Fibroblast of villous mesenchyme (primary cell): Measurements from ENCODE around the gene BDNF. TPM values are rescaled to one million over a fixed set of nuclear protein-coding genes. Genes with fewer than 3 reads are reported as not detected.

Source experiments
- DNase-seq: peaks from one replicate; pipeline ENCODE4 v3.0.0-alpha.2; 2010; ENCODE audit warnings: low read depth
- H3K4me3 ChIP-seq: 2 replicates; pipeline ENCODE4 v1.5.1; 2011; ENCODE audit warnings: low read depth, mild to moderate bottlenecking, low read length
- CTCF ChIP-seq: IDR thresholded peaks from 2 replicates; pipeline ENCODE4 v1.5.1; 2012; ENCODE audit warnings: low read depth, mild to moderate bottlenecking, low read length; ENCODE audit not compliant: insufficient read depth
- total RNA-seq: library from RNA; depleted of rRNA; stranded (reverse); fragments of >200 nt; gene quantifications from 2 replicates; pipeline ENCODE4 v1.2.3, GENCODE V29; 2012

Gene BDNF
- total RNA-seq, 1 donor = 25.5 TPM

GRCh38 chr11:27611390-27611789, 88.9 kb downstream of the BDNF start:
- no peak overlapping the region for H3K4me3 ChIP-seq
- TF ChIP-seq CTCF = no peak
- no peak for DNase-seq

GRCh38 chr11:27610946-27611345, 89.3 kb downstream of the BDNF start:
- no peak for DNase-seq
- TF ChIP-seq CTCF = no peak
- H3K4me3 ChIP-seq = no peak overlapping the region

GRCh38 chr11:27610280-27610679, 90.0 kb downstream of the BDNF start:
- H3K4me3 ChIP-seq = no peak overlapping the region
- no peak for DNase-seq
- TF ChIP-seq CTCF = no peak

GRCh38 chr11:27608951-27609350, 91.3 kb downstream of the BDNF start:
- H3K4me3 ChIP-seq = no peak overlapping the region
- DNase-seq = no peak

GRCh38 chr11:27605422-27605821, 94.8 kb downstream of the BDNF start:
- DNase-seq = no peak
- H3K4me3 ChIP-seq = no peak overlapping the region
- no peak for TF ChIP-seq CTCF

More at GRCh38 chr11:27608951-27609350, 91.3 kb downstream of the BDNF start:
- TF ChIP-seq CTCF = no peak

Other genes with a start within 250 kb of the BDNF start
- gene LGR4, start 227.7 kb downstream of the BDNF start, total RNA-seq = 11.2 and 12.2 TPM in 2 replicates
- gene LIN7C, start 193.7 kb downstream of the BDNF start, total RNA-seq = 51.2 and 91.1 TPM in 2 replicates